HEK293 (cell line): ENCODE data around the gene MAP3K7CL.

Experiments used
- FEZF1 ChIP-seq: fragments of 450-650 bp; formaldehyde crosslinking; IDR thresholded peaks from 2 replicates; pipeline ENCODE4 v1.5.1; 2016; ENCODE audit warnings: missing biosample characterization, missing genetic modification characterization
- KLF17 ChIP-seq: fragments of 450-650 bp; formaldehyde crosslinking; IDR thresholded peaks from 2 replicates; pipeline ENCODE4 v1.5.1; 2016; ENCODE audit warnings: missing biosample characterization, missing genetic modification characterization
- PRDM1 ChIP-seq: fragments of 450-650 bp; formaldehyde crosslinking; IDR thresholded peaks from 2 replicates; pipeline ENCODE4; 2016; ENCODE audit warnings: missing biosample characterization, missing genetic modification characterization
- PRDM6 ChIP-seq: fragments of 450-650 bp; formaldehyde crosslinking; IDR thresholded peaks from 2 replicates; pipeline ENCODE4 v1.5.1; 2017; ENCODE audit warnings: missing biosample characterization, missing genetic modification characterization
- RBAK ChIP-seq: fragments of 450-650 bp; formaldehyde crosslinking; IDR thresholded peaks from 2 replicates; pipeline ENCODE4 v1.5.1; 2016; ENCODE audit warnings: missing biosample characterization, missing genetic modification characterization
- SETDB1 ChIP-seq: IDR thresholded peaks from one replicate; pipeline ENCODE4 v1.6.1; 2017; ENCODE audit warnings: mild to moderate bottlenecking, low read length, moderate library complexity, mixed read lengths; ENCODE audit not compliant: insufficient read length
- TRIM28 ChIP-seq: IDR thresholded peaks from 2 replicates; pipeline ENCODE4 v1.6.1; 2011; ENCODE audit warnings: low read length, control low read depth, borderline replicate concordance
- YY1 ChIP-seq: fragments of 450-650 bp; formaldehyde crosslinking; IDR thresholded peaks from 2 replicates; pipeline ENCODE4 v1.5.1; 2018; ENCODE audit warnings: missing biosample characterization, missing genetic modification characterization
- YY2 ChIP-seq: fragments of 450-650 bp; formaldehyde crosslinking; IDR thresholded peaks from 2 replicates; pipeline ENCODE4 v1.5.1; 2016; ENCODE audit warnings: missing biosample characterization, missing genetic modification characterization
- ZBTB20 ChIP-seq: fragments of 450-650 bp; formaldehyde crosslinking; IDR thresholded peaks from 2 replicates; pipeline ENCODE4 v1.5.1; 2016; ENCODE audit warnings: missing biosample characterization, missing genetic modification characterization
- ZBTB21 ChIP-seq: fragments of 450-650 bp; formaldehyde crosslinking; IDR thresholded peaks from 2 replicates; pipeline ENCODE4 v1.5.1; 2017; ENCODE audit warnings: missing biosample characterization, missing genetic modification characterization
- ZBTB44 ChIP-seq: fragments of 450-650 bp; IDR thresholded peaks from 2 replicates; pipeline ENCODE4 v1.5.1; 2018; ENCODE audit warnings: missing biosample characterization, mild to moderate bottlenecking, missing genetic modification characterization
- ZFHX2 ChIP-seq: fragments of 450-650 bp; formaldehyde crosslinking; conservative IDR thresholded peaks from 2 replicates; pipeline ENCODE4 v1.5.1; 2016; ENCODE audit warnings: missing biosample characterization, missing genetic modification characterization
- ZNF133 ChIP-seq: fragments of 450-650 bp; formaldehyde crosslinking; IDR thresholded peaks from 2 replicates; pipeline ENCODE4 v1.5.1; 2016; ENCODE audit warnings: missing biosample characterization, missing genetic modification characterization
- ZNF146 ChIP-seq: fragments of 450-650 bp; formaldehyde crosslinking; IDR thresholded peaks from 2 replicates; pipeline ENCODE4 v1.5.1; 2016; ENCODE audit warnings: missing biosample characterization, missing genetic modification characterization
- ZNF19 ChIP-seq: fragments of 450-650 bp; formaldehyde crosslinking; IDR thresholded peaks from 2 replicates; pipeline ENCODE4; 2016; ENCODE audit warnings: missing biosample characterization, missing genetic modification characterization, low read depth
- ZNF292 ChIP-seq: fragments of 450-650 bp; formaldehyde crosslinking; IDR thresholded peaks from 2 replicates; pipeline ENCODE4 v1.5.1; 2016; ENCODE audit warnings: low read depth, missing biosample characterization, missing genetic modification characterization, borderline replicate concordance
- ZNF302 ChIP-seq: fragments of 450-650 bp; formaldehyde crosslinking; IDR thresholded peaks from 2 replicates; pipeline ENCODE4 v1.5.1; 2016; ENCODE audit warnings: missing biosample characterization, missing genetic modification characterization, low read depth
- ZNF324 ChIP-seq: fragments of 450-650 bp; formaldehyde crosslinking; IDR thresholded peaks from 2 replicates; pipeline ENCODE4 v1.5.1; 2016; ENCODE audit warnings: missing biosample characterization, missing genetic modification characterization
- ZNF433 ChIP-seq: fragments of 450-650 bp; formaldehyde crosslinking; IDR thresholded peaks from 2 replicates; pipeline ENCODE4 v1.5.1; 2016; ENCODE audit warnings: missing biosample characterization, missing genetic modification characterization, low read depth
- ZNF48 ChIP-seq: fragments of 450-650 bp; formaldehyde crosslinking; IDR thresholded peaks from 2 replicates; pipeline ENCODE4 v1.5.1; 2016; ENCODE audit warnings: missing biosample characterization, missing genetic modification characterization
- ZNF510 ChIP-seq: fragments of 450-650 bp; formaldehyde crosslinking; IDR thresholded peaks from 2 replicates; pipeline ENCODE4 v1.5.1; 2018; ENCODE audit warnings: mild to moderate bottlenecking, missing genetic modification characterization, missing biosample characterization; ENCODE audit not compliant: insufficient replicate concordance
- ZNF514 ChIP-seq: fragments of 450-650 bp; formaldehyde crosslinking; IDR thresholded peaks from 2 replicates; pipeline ENCODE4 v1.5.1; 2016; ENCODE audit warnings: missing biosample characterization, missing genetic modification characterization
- ZNF518A ChIP-seq: fragments of 450-650 bp; formaldehyde crosslinking; conservative IDR thresholded peaks from 2 replicates; pipeline ENCODE4 v1.5.1; 2016; ENCODE audit warnings: low read depth, missing biosample characterization, missing genetic modification characterization
- ZNF530 ChIP-seq: fragments of 450-650 bp; formaldehyde crosslinking; IDR thresholded peaks from 2 replicates; pipeline ENCODE4 v1.5.1; 2016; ENCODE audit warnings: low read depth, missing biosample characterization, missing genetic modification characterization
- ZNF571 ChIP-seq: fragments of 450-650 bp; formaldehyde crosslinking; IDR thresholded peaks from 2 replicates; pipeline ENCODE4 v1.5.0; 2017; ENCODE audit warnings: missing biosample characterization, missing genetic modification characterization
- ZNF600 ChIP-seq: fragments of 450-650 bp; formaldehyde crosslinking; IDR thresholded peaks from 2 replicates; pipeline ENCODE4 v1.5.1; 2016; ENCODE audit warnings: missing biosample characterization, missing genetic modification characterization
- ZNF670 ChIP-seq: fragments of 450-650 bp; formaldehyde crosslinking; IDR thresholded peaks from 2 replicates; pipeline ENCODE4 v1.5.1; 2016; ENCODE audit warnings: missing biosample characterization, missing genetic modification characterization, low read depth
- ZSCAN23 ChIP-seq: fragments of 450-650 bp; formaldehyde crosslinking; IDR thresholded peaks from 2 replicates; pipeline ENCODE4 v1.5.1; 2016; ENCODE audit warnings: missing biosample characterization, missing genetic modification characterization
- ZSCAN30 ChIP-seq: fragments of 450-650 bp; IDR thresholded peaks from 2 replicates; pipeline ENCODE4 v1.5.1; 2018; ENCODE audit warnings: missing biosample characterization, mild to moderate bottlenecking, missing genetic modification characterization, moderate library complexity
- ZSCAN4 ChIP-seq: fragments of 450-650 bp; formaldehyde crosslinking; IDR thresholded peaks from 2 replicates; pipeline ENCODE4 v1.5.1; 2017; ENCODE audit warnings: missing biosample characterization, missing genetic modification characterization

The MAP3K7CL gene

GRCh38 chr21:29155118-29155932, 24.9 kb downstream of the MAP3K7CL start (continued):
- TF ChIP-seq ZNF19 (tag by site-specific recombination) (no peak), TRIM28 (no peak), ZNF571 (tag by site-specific recombination) (no peak), KLF17 (tag by site-specific recombination) (no peak), ZNF324 (tag by site-specific recombination) (0 out of 2 replicates have a peak, but pooled peaks have one; percentile 22), ZNF133 (tag by site-specific recombination) (no peak), YY2 (tag by site-specific recombination) (no peak), PRDM1 (tag by site-specific recombination) (peak; percentile 31; the same call in 1 of the 2 replicates), ZNF600 (tag by site-specific recombination) (peak; percentile 99), ZNF518A (tag by site-specific recombination) (no peak), FEZF1 (tag by site-specific recombination) (no peak), ZSCAN23 (tag by site-specific recombination) (no peak), ZNF146 (tag by site-specific recombination) (no peak), ZBTB44 (tag by site-specific recombination) (no peak), ZBTB21 (tag by site-specific recombination) (peak; percentile 75), ZNF302 (tag by site-specific recombination) (no peak), SETDB1 (peak; percentile 88), ZNF510 (no peak), RBAK (tag by site-specific recombination) (no peak), ZBTB20 (tag by site-specific recombination) (peak; percentile 68; the same call in 1 of the 2 replicates), ZNF433 (tag by site-specific recombination) (no peak), ZNF514 (tag by site-specific recombination) (no peak), ZSCAN4 (no peak), ZNF530 (tag by site-specific recombination) (no peak), ZNF670 (no peak), YY1 (tag by site-specific recombination) (no peak), ZSCAN30 (no peak; the same call in 1 of the 2 replicates), ZNF292 (tag by site-specific recombination) (no peak), PRDM6 (tag by site-specific recombination) (no peak), ZFHX2 (tag by site-specific recombination) (peak; percentile 65), ZNF48 (tag by site-specific recombination) (no peak)
